NT2/D1 (cell line): ENCODE results near the gene G3BP1.
"Not testable (repeated sequence)": the region's sequence is repeated elsewhere in the genome, so short reads cannot be mapped to it uniquely, and the experiment has no call there.

ENCODE experiments used
- DNase-seq: peaks from one replicate; pipeline ENCODE4 v3.0.0-alpha.2; 2011; ENCODE audit warnings: low read depth, low spot score
- H3K27me3 ChIP-seq: 2 replicates; pipeline ENCODE4 v1.6.0; 2011; ENCODE audit warnings: mild to moderate bottlenecking; ENCODE audit not compliant: insufficient read length, insufficient read depth
- H3K36me3 ChIP-seq: 2 replicates; pipeline ENCODE4 v1.6.1; 2011; ENCODE audit warnings: mild to moderate bottlenecking, low read length, mixed read lengths; ENCODE audit not compliant: insufficient read depth, insufficient read length
- H3K4me1 ChIP-seq: 2 replicates; pipeline ENCODE4 v1.5.1; 2011; ENCODE audit not compliant: insufficient read depth, insufficient read length
- H3K4me3 ChIP-seq: 2 replicates; pipeline ENCODE4 v1.5.1; 2011; ENCODE audit warnings: low read depth; ENCODE audit not compliant: insufficient read length
- H3K9ac ChIP-seq: 2 replicates; pipeline ENCODE4 v1.6.0; 2011; ENCODE audit warnings: low read depth; ENCODE audit not compliant: insufficient read length
- H3K9me3 ChIP-seq: 2 replicates; pipeline ENCODE4 v1.5.1; 2011; ENCODE audit warnings: mild to moderate bottlenecking, low read length; ENCODE audit not compliant: insufficient read depth
- SUZ12 ChIP-seq: IDR thresholded peaks from 2 replicates; pipeline ENCODE4 v1.6.1; 2011; ENCODE audit not compliant: insufficient read length, insufficient read depth; ENCODE audit errors: extremely low read depth
- YY1 ChIP-seq: IDR thresholded peaks from 2 replicates; pipeline ENCODE4 v1.6.1; 2011; ENCODE audit not compliant: insufficient read length, insufficient read depth
- ZNF274 ChIP-seq: IDR thresholded peaks from 2 replicates; pipeline ENCODE4 v1.6.1; 2011; ENCODE audit warnings: mild to moderate bottlenecking, low read depth, low read length

The G3BP1 gene

DNA sequence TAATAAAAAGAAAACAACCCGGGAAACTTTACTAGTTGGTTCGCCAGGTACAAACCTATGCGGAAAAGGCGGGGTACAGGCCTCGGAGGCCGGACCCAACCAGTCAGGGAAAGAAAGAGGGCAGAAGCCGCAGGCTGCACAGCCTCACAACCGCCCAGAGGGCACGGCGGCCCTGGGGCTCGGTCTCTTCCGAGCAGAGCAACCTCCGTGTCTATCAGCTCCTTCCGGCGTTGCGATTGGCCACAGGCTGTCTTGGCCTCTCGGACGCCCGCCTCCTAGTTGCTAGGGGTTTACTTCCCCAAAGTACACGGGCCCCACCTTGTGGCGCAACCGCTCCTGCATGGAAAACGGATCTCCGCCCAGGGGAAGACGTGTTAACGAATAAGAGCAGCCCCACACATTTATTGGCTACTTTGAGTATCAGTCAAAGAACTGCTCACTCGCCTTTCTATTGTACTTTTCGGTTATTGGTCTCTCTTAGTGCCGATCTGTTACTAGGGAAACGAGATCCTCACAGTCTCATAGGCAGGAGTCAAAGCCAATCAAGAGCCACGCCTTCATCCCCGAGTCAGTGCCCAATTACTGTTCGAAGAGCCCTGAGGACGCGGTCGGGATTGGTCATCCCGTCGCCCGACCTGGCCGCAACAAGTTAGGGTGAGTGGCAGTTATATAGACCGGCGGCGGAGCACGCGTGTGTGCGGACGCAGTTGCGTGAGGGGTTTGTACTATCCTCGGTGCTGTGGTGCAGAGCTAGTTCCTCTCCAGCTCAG lies at the start of gene G3BP1:
Gene G3BP1 (plus strand): TSS at position 696 of the 770 bp plus-strand sequence. CDS start 14,667 bp downstream, outside the sequence.
- peak; percentile 99 for DNase-seq
- no peaks in the 10 kb centered on the region for H3K9me3 ChIP-seq

DNA sequence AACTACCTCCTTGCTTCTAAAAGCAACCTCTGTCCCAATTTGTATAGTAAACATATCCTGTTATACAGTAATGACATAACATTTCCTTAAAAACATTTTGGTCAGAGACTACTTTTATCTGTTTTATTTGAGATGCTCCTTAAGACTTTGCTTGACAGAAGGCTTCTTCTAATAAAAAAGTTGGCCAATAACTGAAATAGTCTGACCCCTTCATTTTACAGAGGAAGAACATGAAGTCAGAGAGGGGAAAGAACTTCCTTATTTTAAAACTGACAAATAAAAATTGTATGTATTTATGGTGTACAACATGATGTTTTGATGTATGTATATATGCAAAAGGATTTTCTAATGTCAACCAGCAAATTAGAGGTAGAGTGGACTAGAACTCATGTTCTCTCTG lies 49.2 kb upstream of the G3BP1 start:
- Histone ChIP-seq H3K36me3 (no peaks in the 10 kb centered on the region), H3K27me3 (no peaks in the 10 kb centered on the region), H3K9ac (no peak overlapping the region), H3K4me3 (no peak overlapping the region), H3K9me3 (no peaks in the 10 kb centered on the region), H3K4me1 (no peaks in the 10 kb centered on the region)
- no peak for DNase-seq
- no peak for TF ChIP-seq ZNF274
- no peak for TF ChIP-seq YY1
- no peak for TF ChIP-seq SUZ12

More for the DNA sequence above, at the start of gene G3BP1:
- Histone ChIP-seq H3K4me1 (no peaks in the 10 kb centered on the region), H3K9ac (peak within 1 kb of the TSS; percentile 92), H3K4me3 (peak within 1 kb of the TSS; percentile 95), H3K27me3 (no peaks in the 10 kb centered on the region), H3K36me3 (peaks cover 29% of the 10 kb centered on the region)
- TF ChIP-seq YY1 (peak; percentile 10), SUZ12 (no peak)

DNA sequence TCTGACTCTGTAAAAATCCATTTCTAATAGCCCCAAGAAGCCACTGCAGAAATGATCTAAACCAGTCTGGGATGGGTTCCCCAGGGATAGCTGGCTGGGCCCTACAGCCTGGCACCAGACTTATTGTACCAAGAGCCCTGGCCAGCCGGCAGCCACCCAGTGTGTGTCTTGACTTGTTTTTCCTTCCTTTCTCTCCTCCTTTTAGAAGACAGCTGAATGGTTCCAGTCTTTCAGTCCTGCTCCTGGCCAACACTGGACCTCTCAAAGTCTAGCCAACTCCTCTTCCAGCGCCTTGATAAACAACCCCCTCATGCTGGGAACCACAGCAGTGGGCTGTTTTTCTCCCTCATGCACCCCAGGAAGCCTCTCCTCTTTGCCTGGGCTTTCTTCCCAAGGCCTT lies 47.4 kb upstream of the G3BP1 start:
- no peak overlapping the region for H3K9ac ChIP-seq
- H3K4me3 ChIP-seq = no peak overlapping the region
- no peak for TF ChIP-seq YY1
- no peak for TF ChIP-seq ZNF274
- TF ChIP-seq SUZ12 = no peak
- H3K4me1 ChIP-seq = no peaks in the 10 kb centered on the region
- no peak for DNase-seq
- H3K36me3 ChIP-seq = no peaks in the 10 kb centered on the region
- peaks cover 12% of the 10 kb centered on the region; the same call in 1 of the 2 replicates for H3K9me3 ChIP-seq
- H3K27me3 ChIP-seq = no peaks in the 10 kb centered on the region

DNA sequence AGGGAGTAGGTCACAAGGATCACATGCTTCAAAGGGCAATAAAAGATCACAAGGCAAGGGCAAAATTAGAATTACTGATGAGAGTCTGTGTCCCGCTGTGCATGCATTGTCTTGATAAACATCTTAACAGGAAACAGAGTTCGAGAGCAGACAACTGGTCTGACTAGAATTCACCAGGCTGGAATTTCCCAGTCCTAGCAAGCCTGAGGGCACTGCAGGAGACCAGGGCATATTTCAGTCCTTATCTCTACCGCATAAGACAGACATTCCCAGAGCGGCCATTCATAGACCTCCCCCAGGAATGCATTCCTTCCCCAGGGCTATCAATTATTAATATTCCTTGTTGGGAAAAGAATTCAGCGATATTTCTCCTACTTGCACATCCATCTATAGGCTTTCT lies 42.2 kb upstream of the G3BP1 start:
- H3K4me3 ChIP-seq, H3K36me3 ChIP-seq, H3K27me3 ChIP-seq, H3K9ac ChIP-seq, H3K4me1 ChIP-seq: not testable (repeated sequence)
- DNase-seq = peak; percentile 30
- H3K9me3 ChIP-seq = peaks cover 30% of the 10 kb centered on the region; the same call in 1 of the 2 replicates

DNA sequence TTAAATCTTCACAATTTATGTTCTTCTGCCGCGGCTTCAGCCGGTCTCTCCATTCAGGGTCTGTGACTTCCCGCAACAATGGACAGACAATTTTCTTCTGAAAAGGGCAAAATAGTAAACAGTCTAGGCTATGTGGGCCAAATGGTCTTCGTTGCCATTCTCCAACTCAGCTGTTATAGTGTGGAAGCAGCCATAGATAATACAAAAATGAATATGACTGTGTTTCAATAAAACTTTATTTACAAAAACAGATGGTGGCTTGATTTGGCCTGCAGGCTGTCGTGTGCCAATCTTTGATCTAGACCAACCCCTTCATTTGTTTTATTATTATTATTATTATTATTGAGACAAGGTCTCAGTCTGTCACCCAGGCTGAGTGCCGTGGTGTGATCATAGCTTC lies 41.4 kb upstream of the G3BP1 start:
- Histone ChIP-seq H3K4me3 (no peak overlapping the region), H3K36me3 (no peaks in the 10 kb centered on the region), H3K9me3 (peaks cover 30% of the 10 kb centered on the region; the same call in 1 of the 2 replicates), H3K4me1 (no peaks in the 10 kb centered on the region), H3K9ac (no peak overlapping the region), H3K27me3 (no peaks in the 10 kb centered on the region)
- TF ChIP-seq SUZ12 = no peak
- no peak for DNase-seq

DNA sequence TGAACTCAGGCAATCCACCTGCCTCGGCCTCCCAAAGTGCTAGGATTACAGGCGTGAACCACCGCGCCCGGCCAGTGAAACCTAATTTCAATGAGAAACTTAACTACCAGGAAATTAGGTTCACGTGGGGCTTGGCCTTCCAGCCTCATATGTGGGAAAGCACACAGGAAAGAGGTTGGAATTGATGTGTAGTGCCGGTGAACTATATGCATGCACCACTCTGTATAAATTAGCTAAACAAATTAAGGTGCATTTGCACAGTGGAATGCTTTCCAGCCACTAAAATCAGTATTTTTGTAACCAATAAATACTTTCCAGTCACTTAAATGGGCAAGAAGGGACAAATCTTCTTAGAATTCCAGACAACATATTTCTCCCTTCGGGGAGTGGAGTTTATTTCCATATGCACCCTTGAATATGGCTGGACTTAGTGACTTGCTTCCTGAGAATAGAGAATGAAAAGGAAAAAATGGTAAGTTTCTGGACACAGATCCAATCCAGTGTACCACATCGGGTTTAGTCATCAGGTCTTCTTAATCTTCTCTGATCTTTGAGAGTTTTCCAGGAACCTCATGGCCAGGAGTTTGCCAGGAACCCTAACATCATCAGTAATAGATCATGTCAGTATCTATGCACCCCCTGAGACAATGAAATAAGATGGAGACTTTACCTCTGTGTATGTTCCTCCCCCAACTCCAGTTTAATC lies 38.2 kb upstream of the G3BP1 start:
- H3K4me1 ChIP-seq = no peaks in the 10 kb centered on the region
- H3K9ac ChIP-seq = no peak overlapping the region
- H3K9me3 ChIP-seq = peaks cover 27% of the 10 kb centered on the region; the same call in 1 of the 2 replicates
- H3K4me3 ChIP-seq = no peak overlapping the region
- no peaks in the 10 kb centered on the region for H3K36me3 ChIP-seq
- TF ChIP-seq ZNF274 = no peak
- TF ChIP-seq YY1 = no peak
- TF ChIP-seq SUZ12 = no peak
- DNase-seq = no peak
- no peaks in the 10 kb centered on the region for H3K27me3 ChIP-seq

DNA sequence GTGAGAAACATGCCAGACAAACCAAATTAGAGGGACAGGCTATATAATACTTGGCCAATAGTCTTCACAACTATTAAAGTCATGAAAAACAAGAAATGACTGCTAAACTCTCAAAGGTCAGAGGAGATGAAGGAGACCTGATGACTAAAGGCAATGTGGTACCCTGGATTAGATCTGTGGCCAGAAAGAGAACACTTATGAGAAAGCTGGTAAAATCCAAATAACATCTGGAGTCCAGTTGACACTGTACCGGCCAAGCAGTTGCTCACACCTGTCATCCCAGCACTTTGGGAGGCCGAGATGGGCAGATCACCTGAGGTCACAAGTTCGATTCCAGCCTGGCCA lies 37.7 kb upstream of the G3BP1 start:
- no peak for DNase-seq
- Histone ChIP-seq H3K36me3 (no peaks in the 10 kb centered on the region), H3K9ac (no peak overlapping the region), H3K27me3 (no peaks in the 10 kb centered on the region), H3K4me3 (no peak overlapping the region), H3K9me3 (peaks cover 22% of the 10 kb centered on the region; the same call in 1 of the 2 replicates), H3K4me1 (no peaks in the 10 kb centered on the region)
- TF ChIP-seq ZNF274 (no peak), SUZ12 (no peak), YY1 (no peak)
